NCI-H748 (cell line): ENCODE data around the gene SUMF1.
A peak's percentile ranks its signal among the peaks of the same experiment; 100 is the strongest.

Source experiments
- DNase-seq: peaks from one replicate; lab custom pipeline; 2025; ENCODE audit not compliant: unreplicated experiment; lab: John Stamatoyannopoulos, UW

SUMF1 gene

DNA sequence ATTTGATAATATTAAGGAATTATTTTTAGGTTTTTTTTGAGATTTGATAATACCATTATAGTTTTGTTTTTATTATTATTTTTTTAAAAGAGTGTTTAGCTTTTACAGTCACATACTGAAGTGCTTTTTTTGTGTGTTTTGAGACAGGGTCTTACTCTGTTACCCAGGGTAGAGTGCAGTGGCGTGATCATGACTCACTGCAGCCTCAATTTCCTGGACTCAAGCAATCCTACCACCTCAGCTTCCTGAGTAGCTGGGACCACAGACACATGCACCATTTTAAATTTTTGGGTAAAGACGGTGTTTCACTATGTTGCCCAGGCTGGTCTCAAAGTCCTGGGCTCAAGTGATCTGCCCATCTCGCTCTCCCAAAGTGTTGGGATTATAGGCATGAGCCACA lies 73.0 kb downstream of the SUMF1 start:
- no peak for DNase-seq

DNA sequence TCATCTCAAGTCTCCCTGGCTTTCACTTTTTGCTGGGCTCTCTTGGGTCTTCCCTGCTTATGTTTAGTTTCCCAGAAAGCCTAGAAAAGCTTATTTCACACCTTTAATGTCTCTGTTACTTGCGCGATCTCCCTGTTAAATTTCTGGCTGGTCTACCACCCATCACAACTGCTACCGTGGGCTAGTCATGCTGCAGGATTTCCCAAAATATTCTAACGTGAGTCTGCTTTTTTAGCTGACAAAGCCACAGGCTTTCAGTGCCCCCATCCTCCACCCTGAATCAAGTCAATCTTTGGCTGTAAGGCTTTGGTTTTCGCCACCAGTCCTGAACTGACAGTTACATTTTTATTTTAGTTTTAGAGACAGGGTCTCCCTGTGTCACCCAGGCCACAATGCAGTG lies 74.1 kb downstream of the SUMF1 start:
- no peak for DNase-seq

DNA sequence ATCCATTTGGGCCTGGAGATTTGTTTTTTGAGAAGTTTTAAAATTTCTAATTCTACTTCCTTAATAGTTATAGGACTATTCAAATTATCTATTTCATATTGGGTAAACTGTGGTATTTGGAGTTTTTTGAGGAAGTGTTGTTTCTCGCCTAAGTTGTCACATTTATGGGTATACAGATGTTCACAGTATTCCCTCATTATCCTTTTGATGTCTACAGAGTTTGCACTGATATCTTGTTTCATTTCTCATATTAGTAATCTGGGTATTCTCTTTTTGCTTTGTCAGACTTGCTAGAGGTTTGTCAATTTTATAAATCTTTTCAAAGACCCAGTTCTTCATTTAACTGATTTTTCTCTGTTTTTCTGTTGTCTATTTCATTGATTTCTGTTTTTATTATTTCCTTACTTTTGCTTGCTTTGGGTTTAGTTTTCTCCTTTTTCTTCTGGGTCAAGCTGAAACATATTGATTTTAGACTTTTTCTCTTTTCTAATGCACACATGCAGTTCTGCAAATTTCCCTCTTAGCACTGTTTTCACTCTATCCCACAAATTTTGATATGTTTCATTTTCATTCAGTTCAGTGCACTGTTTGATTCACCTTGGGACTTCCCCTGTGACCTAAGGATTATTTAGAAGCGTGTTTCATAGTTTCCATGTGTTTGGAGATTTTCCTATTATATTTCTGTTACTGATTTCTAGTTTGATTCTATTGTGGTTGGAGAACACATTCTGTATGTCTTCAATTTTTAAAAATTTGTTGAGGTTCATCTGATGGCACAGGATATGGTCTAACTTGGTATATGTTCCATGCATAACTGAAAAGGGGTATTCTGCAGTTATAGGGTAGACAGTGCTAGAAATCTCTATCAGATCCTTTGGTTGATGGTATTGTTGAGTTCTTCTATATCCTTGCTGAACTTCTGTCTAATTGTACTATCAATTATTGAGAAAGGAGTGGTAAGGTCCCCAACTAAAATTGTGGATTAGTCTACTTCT lies 79.6 kb downstream of the SUMF1 start:
- DNase-seq: no peak

DNA sequence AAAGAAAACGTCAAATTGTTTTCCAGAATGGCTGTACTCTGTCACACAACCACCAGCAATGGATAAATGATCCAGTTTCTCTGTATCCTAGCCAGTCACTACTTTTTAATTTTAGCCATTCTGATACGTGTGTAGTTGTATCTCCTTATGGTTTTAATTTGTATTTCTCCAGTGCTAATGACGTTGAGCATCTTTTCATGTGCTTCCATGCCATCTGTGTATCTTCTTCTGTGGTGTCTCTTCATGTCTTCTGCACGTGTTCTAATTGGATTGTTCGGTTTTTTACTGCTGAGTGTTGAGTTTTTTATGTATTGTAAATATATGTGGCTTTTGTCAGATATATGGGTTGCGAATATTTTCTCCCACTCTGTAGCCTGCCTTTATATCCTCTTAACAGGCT lies 81.9 kb downstream of the SUMF1 start:
- no peak for DNase-seq

DNA sequence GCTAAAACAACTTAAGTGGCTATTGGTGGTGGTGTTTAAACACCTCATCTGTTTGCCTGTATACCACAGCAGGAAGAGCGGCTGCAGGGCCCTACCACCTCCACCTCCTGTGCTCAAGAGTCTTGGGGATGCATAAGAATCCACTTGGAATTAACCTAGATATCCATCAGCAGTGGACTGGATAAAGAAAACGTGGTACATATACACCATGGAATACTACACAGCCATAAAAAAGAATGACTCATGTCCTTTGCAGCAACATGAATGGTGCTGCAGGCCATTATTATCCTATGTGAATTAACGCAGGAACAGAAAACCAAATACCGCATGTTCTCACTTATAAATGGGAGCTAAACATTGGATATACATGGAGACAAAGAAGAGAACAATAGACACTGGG lies 87.1 kb downstream of the SUMF1 start:
- DNase-seq: no peak

DNA sequence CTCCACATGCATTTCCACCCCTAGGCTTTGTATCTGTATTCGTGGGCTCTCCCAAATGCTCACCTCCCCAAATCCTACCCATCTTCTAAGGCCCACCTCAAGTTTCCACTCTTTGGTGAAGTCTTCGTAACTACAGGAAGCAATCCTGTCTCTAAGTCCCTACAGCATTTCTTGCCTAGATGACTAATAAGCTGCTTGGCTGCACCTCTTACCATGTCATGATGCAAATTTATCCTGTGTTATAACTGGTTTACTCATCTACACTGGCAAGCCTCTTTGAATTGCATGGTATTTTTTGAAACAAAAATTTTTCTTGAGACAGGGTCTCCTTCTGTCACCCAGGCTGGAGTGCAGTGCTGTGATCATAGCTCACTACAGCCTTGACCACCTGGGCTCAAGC lies 90.6 kb downstream of the SUMF1 start:
- DNase-seq: no peak

DNA sequence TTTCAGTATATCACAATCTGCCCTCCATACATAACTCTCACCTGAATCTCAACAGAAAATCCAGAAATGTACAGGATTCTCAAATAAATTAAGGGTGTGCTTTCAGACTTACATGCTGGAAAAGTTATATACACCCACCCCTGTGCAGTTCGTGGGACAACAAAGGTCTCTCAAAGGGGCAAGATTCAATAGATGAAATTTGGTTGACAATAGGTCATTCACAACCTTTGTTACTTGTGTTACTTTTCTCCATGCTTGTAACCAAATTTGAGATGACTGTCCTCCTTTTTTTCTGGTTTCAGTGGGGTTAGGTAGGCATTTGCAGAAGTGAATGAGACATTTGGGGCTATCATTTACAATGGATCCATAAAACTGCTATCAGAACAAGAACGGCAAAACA lies 91.2 kb downstream of the SUMF1 start:
- no peak for DNase-seq

DNA sequence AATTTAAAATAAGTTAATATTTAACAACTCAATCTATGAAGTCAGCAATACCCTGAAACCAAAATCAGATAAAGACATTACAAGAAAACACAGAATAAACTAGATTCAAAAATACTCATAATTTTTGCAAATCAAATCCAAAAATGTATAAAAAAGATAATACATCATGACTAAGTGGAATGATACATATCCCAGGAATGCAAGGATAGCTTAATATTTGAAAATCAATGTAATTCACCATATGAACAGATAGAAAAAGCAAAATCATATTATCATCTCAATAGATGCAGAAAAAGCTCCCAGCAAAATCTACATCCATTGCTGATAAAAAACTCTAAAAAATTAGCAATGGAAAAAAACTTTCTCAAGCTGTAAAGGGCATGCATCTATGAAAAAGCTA lies 93.4 kb downstream of the SUMF1 start:
- DNase-seq: no peak

DNA sequence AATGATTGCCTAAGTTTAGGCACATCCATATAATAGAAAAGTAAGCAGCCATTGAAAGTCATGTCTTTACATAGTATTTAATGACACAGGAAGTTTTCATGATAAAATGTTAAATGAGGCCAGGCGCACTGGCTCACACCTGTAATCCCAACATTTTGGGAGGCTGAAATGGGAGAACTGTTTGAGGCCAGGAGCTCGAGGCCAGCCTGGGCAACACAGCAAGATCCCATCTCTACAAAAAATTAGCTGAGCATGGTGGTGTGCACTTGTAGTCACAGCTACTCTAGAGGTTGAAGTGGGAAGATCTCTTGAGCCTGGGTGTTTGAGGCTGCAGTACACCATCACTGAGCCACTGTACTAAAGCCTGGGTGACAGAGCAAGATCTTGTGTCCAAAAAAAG lies 104.5 kb downstream of the SUMF1 start:
- no peak for DNase-seq

DNA sequence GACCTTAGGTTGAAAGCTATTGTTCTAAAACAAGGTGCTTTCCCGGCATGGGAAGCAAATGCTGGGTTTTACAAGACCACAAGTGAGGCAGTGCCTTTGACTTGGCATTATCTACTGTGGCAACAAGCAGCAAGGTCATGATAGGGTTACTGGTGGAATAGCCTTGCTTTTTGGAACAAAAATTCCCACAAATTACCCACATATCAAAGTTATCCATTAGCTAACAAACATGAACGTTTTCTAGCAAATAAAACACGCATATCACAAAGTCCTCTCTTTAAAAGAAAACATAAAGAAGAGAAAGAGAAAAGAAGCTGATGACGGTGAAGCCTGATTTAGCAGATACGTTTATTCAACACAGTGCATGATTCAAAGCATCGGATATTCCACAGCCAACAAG lies 106.3 kb downstream of the SUMF1 start:
- DNase-seq: no peak

DNA sequence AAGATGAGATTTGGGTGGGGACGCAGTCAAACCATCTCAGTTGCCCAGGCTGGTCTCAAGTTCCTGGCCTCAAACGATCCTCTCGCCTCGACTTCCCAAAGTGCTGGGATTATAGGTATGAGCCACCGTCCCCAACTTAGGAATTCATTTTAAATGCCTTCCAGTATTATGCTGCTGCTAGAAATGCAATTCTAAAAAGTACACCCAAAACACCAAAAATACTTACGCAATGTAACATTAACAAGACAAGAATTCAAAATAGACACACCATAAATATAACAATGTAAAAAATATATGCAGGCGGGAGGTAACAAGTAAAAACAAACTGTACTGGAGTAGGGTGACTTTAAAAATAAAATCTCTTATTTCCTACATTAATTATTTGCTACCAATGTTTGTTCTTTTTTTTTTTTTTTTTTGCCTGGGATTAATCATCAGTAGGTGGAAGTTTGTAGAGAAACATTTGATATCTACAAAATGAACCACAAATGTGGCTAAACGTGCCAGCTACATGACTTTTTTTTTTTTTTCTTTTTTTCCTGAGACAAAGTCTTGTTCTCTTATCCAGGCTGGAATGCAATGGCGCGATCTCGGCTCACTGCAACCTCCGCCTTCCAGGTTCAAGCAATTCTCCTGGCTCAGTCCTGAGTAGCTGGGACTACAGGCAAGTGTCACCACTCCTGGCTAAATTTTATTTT lies 107.1 kb downstream of the SUMF1 start:
- no peak for DNase-seq

DNA sequence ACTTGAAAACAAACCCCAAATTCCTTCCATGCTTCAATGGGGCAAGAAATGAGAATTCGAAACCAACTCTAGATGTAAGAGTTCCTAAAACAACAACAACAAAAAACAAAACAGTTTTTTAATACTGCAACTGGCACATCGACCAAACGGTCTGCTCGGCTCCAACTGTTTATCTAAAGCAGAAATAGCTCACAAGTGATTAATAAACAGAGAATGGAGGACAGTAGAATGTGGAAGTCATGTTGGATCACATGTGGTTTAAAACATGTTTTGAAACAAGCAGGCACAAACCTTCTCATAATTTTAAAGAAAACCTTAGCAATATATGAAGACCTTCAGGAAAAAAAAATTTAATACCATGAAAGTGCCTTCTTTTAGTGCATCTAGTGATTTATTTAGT lies 108.8 kb downstream of the SUMF1 start:
- no peak for DNase-seq

DNA sequence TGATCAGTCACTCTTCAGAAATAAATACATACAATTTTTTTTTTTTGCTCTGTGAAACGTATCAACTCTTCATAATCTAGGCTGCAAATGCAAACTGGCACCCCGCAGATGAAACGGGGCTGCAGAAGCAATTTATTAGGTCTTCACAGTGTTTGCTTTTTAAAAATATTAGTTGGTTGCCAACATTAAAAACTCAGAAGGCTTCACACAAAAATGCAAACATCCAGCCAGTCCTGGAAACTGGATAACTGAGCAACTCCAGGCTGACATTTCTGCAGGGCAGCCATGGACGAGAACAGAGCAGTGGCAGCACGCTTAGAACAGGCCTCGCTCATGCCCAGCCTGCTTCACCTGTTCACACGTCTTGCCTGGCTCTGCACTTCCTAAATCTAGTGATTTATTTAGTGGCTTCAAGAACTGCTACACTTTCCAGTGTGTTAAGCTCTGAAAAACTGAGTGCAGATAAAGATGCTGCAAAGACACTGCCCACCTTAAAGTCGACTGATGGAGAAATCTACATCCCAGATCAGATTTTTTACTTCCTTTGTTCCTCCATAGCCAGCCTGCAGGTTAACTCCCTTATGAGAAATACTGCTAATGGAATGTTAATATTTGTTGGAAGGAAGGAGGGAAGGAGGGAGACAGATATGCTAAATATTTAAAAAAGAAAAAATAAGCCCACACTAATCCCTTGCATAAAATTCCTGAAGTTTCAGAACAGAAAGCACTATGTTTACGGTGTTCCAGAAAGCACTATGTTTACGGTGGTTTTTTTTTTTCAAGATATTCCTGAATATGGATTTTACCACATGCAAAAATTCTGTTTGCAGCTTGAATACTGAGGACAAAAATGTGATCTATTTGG lies 110.3 kb downstream of the SUMF1 start:
- DNase-seq: no peak

DNA sequence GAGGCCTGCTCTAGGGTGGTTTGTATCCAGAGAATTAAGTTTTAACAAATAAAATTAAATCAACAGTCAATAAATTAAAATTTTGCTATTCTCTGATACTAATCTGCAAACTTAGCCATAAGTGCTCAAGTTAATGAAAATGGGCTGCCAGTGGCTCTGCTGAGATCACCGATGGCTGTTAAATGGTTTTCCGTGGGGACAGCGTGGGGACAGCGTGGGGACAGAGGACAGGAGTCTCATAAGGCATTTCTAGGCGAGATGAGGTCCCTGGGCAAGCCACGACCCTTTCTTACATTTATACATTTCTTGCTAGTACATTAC lies 110.9 kb downstream of the SUMF1 start:
- DNase-seq: no peak

DNA sequence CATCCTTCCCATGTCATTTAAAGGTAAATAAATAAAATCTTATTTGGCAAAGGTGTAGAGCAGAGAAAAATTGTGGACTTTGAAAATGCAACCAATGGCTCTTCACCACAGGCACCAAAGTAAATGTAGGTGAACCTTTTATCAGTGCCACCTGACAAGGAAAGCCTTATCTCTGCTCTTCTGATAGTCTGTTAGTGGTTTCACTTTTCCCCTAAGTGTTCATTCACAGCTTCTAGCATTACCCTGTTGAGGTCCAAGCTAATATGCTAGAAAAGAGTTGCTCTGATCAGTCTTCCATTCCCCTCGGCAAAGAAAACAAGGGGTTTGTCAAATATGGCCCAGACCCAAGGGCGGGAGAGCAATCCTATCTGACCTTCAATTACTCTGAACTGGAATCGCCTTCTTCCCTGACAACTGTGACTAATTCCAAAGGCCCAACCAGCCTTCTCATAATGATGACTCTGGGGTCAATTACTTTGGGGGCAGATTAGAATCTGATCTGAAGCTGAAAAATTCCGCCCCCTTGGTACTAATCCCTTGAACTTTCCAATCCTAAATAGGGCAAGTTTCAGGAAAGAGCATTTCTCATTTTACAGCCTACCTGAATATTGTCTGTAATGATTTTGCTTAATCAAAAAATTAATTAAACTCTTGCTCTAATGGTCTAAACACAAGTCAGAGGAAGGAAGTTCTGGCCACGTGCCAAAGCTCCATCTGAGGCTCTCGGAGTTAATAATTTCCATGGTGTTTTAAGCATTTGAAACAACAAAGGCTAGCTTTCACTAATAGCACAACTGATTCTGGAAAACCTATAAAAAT lies 111.5 kb downstream of the SUMF1 start:
- no peak for DNase-seq

DNA sequence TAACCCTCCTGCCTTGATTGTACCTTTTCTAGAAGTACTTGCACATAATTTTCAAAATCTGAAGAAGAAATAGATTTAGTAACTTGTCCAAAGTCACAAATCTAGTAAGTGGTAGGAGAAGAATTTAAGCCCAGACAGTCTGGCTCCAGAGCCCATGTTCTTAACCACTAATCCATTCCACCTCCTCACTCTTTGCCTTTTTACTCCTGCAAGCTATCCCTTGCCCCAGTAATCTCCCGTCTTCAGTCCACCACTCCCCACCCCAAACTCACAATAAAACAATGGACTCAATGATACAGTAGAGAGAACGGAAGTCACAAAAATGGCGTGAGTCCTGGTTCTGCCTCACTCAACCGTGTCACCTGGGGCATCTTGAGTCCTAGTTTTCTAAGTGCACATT lies 115.2 kb downstream of the SUMF1 start:
- DNase-seq: no peak

DNA sequence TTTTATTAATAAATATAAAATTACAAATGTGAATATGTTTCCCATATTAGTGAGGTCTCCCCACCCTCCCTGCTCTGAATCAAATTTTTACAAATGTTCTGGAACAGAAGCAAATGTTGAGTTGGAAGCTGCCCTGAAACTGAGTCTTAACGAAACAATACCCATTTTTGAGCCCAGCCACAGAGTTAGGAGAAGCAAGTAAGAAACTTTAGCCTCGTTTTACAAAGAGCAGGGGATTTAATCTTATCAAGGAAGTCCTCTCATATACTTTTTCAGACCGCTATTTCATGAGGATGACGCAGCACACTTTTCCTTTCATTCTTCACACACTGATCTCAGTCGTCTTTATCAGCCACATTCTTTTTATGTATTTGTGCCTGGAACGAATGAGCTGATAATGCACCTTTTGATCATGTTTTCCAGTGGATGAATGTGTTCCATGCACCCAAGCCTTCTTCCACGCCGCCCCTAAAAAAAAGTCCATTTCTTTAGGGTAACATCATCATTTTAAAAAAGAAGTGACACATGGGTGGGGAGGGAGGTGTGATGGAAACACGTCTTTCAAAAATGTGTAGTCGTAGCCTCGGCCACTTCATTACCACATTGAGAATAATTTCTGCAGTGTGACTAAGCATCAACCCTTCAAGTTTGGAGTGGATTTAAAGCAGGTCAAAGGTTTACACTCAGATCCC lies 115.8 kb downstream of the SUMF1 start:
- no peak for DNase-seq

DNA sequence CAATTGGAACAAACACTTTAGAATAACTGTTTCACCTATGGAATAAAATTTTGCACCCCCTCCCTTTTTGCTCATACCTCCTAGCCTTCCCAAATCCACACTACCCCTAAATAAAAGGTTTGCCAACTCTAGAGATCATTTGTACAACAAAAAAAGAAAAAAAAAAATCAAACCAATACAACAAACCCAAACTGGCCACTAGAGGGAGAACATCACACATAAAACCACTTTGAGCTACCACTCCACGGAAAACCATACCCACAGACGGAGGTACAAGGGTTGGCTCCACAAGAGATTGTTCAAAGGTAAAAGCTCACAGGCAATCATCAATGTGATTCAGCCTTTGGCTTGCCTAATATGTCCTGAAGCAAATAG lies 116.3 kb downstream of the SUMF1 start:
- peak; percentile 35 for DNase-seq

DNA sequence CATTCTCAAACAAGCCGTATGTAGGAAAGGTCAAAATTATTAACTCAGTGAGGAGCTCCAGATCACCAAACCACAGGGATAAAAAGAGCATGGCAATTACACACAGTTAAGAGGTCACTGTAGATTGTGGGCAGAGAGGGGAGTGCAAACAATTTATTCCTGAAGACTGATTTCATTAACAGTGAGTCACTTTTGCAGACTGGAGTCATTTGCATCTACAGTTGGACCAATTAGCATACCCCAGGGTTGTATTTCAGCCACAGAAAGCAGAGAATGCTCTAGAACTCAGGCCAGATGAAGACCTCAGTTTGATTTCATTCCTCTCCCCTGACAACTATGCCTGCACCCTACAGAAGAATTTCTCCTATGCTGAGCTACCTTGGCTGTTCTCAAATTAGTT lies 123.8 kb downstream of the SUMF1 start:
- no peak for DNase-seq

DNA sequence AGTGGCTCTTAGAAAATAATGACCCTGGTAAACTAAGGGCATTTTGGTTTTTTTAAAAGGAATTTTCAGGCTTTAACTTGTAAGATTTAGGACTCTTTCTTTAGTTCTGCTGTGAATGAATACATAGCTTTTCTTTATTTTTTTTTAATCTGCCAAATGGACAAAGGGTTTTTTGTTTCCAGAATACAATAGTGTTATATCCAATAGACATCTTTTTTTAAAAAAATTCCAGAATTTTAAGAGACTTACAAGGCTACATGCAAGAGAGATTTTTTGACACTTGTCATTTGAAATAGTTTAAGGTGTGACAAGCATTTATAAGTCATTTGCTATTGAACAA lies 125.8 kb downstream of the SUMF1 start:
- no peak for DNase-seq
